ENCODE measurements around the gene CYB561A3.

Gene CYB561A3

DNA sequence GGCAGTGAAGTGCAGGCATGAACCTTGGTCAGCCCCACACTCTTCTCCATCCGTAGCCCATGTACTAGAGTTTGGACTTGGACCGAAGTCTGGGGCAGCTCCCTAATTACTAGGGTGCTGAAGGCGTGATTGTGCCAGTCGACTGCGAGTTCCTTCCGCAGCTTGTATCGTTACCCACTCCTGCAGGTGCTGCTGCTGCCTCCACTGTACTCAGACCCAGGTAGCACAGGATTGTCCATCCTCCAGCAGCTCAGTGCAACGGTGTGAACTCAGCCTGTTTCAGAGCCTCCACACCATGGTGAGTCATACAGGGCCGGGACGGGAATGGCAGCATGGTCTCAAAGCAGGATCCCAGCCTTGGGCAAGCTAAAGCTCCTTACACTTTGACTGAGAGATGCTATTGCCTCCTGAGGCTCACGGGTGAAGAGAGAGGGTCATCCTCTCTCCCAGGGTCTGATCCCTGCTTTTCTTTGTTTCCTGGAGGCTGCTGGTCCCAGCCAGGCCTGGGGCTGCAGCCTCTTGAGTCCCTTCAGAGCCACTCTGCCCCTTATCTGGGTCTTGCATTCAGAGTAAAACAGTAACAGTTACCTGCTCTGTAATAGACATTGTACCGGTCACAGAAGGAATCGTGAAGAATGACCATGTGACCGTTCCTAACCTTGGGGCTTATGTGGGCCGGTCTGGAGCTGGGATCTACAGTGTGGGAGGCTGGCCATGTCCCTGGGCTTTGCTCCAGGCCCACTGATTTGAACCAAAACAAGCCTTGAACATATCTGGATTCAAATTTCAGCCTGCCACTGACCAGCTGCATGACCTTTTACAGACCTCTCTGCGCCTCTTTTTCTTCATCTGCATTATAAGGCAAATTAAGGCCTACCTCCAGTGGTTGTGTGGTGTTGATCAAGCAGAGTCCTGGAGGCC lies 27.0 kb downstream of the CYB561A3 start:
- TF ChIP-seq, protein P1, sequence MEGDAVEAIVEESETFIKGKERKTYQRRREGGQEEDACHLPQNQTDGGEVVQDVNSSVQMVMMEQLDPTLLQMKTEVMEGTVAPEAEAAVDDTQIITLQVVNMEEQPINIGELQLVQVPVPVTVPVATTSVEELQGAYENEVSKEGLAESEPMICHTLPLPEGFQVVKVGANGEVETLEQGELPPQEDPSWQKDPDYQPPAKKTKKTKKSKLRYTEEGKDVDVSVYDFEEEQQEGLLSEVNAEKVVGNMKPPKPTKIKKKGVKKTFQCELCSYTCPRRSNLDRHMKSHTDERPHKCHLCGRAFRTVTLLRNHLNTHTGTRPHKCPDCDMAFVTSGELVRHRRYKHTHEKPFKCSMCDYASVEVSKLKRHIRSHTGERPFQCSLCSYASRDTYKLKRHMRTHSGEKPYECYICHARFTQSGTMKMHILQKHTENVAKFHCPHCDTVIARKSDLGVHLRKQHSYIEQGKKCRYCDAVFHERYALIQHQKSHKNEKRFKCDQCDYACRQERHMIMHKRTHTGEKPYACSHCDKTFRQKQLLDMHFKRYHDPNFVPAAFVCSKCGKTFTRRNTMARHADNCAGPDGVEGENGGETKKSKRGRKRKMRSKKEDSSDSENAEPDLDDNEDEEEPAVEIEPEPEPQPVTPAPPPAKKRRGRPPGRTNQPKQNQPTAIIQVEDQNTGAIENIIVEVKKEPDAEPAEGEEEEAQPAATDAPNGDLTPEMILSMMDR (IDR thresholded peaks at IDR 0.05; ENCODE audit: borderline replicate concordance, control extremely low read depth, extremely low read depth, insufficient read depth, missing control alignments): no peak
- no peak for DNase-seq (ENCODE audit: low spot score)
- in situ Hi-C loops (cut with MboI; ENCODE audit: low sequenced_read_pairs, unreplicated experiment): loop anchor here (5.0 kb wide), 1 partner anchor 53 kb away; no protein-coding TSS in a partner anchor

DNA sequence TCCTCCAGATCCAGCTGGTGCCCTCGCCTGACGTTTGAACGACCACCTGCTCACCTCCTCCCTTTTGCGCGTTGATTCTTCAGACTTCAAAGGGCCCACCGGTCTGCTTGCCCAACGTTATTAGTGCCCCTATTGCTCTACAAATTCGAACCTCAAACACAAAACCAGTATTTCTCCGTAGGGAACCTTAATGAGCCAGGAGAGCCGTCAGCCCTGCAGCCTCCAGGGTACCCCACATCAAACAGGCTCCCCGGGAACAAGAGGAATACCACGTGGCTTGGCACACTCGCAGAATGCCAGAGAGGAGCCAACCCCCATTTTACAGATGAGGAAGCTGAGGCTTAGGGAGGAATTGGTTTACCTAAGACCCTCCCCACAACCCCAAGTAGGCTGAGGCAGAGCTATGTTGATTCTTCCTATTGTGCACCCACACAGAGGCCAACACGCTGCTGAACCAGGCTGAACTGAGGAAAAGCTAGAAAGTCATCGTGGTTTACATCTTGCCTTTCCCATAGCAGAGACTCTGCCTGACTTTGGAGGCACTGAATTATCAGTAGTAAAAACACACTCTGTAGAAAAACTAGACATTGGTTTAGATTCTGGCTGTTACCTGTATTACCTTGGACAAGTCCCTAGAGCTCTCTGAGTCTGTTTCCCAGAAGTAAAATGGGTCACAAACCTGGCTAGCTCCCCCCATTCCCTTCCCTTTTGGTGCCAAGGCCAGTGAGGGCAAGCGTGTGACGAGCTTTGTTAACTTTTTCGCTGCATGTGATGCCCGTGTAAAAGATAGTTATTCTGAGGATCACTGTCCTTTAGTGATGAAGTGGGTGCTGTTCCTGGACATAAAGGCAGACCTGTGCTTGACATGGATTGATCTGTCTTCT lies 27.9 kb downstream of the CYB561A3 start:
- in situ Hi-C loops (cut with MboI; ENCODE audit: low sequenced_read_pairs, unreplicated experiment): no loop called here
- TF ChIP-seq, protein P1 (IDR thresholded peaks at IDR 0.05; ENCODE audit: borderline replicate concordance, control extremely low read depth, extremely low read depth, insufficient read depth, missing control alignments): no peak

DNA sequence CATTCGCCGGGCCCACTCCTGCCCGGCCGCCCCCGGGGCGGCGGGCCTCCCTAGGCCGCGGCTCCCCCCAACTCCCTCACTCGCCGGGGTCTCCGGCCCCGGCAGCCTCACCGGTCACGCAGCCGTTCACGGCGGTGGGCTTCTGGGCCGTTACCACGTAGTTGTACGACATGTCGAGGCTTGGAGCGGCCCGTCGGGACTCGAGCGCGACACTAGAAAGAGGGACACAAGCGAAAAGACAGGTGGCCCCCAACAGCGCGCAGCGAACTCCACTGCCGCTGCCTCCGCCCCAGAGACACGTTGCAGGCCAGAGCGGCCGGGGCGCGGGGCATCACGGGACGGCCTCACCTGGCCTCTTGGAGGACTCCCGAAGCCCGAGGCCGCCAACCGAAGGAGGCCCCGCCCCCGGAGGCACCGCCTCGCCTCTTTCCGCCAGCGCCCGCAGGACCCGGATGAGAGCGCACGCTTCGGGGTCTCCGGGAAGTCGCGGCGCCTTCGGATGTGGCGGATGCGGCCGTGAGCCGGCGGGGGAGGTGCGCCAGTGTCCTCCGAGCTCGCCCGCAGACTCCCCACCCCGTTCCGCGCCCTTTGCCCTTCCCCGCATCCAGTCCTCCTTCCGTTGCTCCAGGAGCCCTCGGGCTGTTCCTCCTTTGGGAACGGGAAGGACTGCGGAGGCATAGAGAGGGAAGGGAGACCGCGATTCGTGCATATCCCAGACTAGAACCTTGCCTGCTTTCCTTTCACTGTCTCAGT lies 28.7 kb downstream of the CYB561A3 start, which contains the start of the genes DDB1 and TKFC:
TSS of gene DDB1 (minus strand) at position 309 of the 753 bp plus-strand sequence. CDS start at position 172, 137 bp downstream.
TSS of gene TKFC (plus strand) at position 432 of the 753 bp plus-strand sequence. CDS start 1,501 bp downstream, outside the sequence.
- peak; percentile 99 for DNase-seq (ENCODE audit: low spot score)
- TF ChIP-seq, protein P1 (IDR thresholded peaks at IDR 0.05; ENCODE audit: borderline replicate concordance, control extremely low read depth, extremely low read depth, insufficient read depth, missing control alignments): no peak
- in situ Hi-C loops (cut with MboI; ENCODE audit: low sequenced_read_pairs, unreplicated experiment): no loop called here

More for the DNA sequence above, 27.9 kb downstream of the CYB561A3 start:
- DNase-seq (ENCODE audit: low spot score): peak; percentile 15

DNA sequence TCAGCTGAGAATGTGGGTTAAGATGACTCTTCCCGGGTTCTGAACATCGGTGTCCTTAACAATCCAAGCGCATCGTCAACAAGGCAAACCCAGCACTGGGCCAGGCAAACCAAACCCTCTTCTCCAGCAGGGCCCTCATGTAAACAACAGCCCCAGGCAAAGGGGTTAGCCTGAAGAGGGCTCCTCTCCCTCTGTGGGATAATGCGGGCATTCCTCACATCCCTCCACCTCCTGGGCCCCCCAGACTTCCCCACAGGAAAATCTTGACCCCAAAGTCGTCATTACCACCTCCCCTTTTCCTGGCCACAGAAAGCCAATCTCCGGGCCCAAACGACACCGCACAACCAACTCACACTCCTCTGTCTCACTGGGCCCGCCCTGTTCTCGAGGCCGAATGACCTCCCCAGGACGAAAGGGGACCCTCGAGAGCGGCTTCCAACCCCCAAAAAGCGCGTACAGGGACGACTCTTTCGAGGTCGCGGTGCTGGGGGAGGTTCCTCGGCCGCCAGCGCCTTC lies 29.3 kb downstream of the CYB561A3 start:
- TF ChIP-seq, protein P1 (IDR thresholded peaks at IDR 0.05; ENCODE audit: borderline replicate concordance, control extremely low read depth, extremely low read depth, insufficient read depth, missing control alignments): no peak
- DNase-seq (ENCODE audit: low spot score): peak; percentile 30
- in situ Hi-C loops (cut with MboI; ENCODE audit: low sequenced_read_pairs, unreplicated experiment): no loop called here

DNA sequence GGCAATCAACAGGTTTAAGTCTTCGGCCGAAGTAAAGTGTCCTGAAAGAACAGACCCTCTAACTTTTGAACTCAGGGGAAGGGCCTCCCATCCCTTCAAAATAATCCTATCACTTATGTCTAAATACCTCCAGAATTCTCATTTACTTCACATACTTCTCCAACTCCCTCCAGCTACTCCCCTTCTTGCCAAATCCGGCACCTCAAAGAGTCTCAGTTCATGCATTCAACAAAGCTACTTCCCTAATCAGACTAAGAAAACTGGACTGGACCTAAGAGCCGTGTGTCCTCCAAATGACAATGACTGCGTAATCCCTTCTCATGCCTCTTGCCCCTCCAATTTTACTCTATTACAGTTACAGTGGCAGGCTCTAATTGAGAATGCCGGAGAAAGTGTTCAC lies 30.0 kb downstream of the CYB561A3 start:
- DNase-seq (ENCODE audit: low spot score): no peak
- TF ChIP-seq, protein P1 (IDR thresholded peaks at IDR 0.05; ENCODE audit: borderline replicate concordance, control extremely low read depth, extremely low read depth, insufficient read depth, missing control alignments): no peak
- in situ Hi-C loops (cut with MboI; ENCODE audit: low sequenced_read_pairs, unreplicated experiment): no loop called here

Data from GM13976 (cell line).